DND-41 (cell line): ENCODE results near the gene BBLN.

Source experiments
- CTCF ChIP-seq: IDR thresholded peaks from 2 replicates; pipeline ENCODE4 v1.5.1; 2012; ENCODE audit warnings: borderline replicate concordance, low read length, moderate library complexity, mild to moderate bottlenecking; ENCODE audit not compliant: poor library complexity, severe bottlenecking; ENCODE audit errors: extremely low read depth
- EZH2 ChIP-seq: IDR thresholded peaks from 3 replicates; pipeline ENCODE4 v1.6.1; 2012; ENCODE audit warnings: borderline replicate concordance, low read depth, mild to moderate bottlenecking, moderate library complexity, low read length, inconsistent platforms; ENCODE audit not compliant: severe bottlenecking

- no peak for TF ChIP-seq CTCF
- TF ChIP-seq EZH2, result no peak
Observed at GRCh38 chr9:128211981-128212281, 51.9 kb downstream of the BBLN start.
